Omental fat pad (tissue), 4 donors: ENCODE results near the gene KCNS1. TPM values are rescaled to one million over a fixed set of nuclear protein-coding genes. Genes with fewer than 3 reads are reported as not detected.

Experiments used
- ATAC-seq: fragments of 150-250 bp; one replicate; pipeline ENCODE4 v1.9.1; 2016; ENCODE audit warnings: mild to moderate bottlenecking, moderate library complexity; ENCODE audit not compliant: low FRiP score
- DNase-seq: peaks from one replicate; pipeline ENCODE4 v3.0.0-alpha.2; 2019; ENCODE audit warnings: low spot score
- total RNA-seq, 4 donors: library from RNA; depleted of rRNA; stranded (reverse); fragments of >200 nt; gene quantifications; one replicate each; pipeline ENCODE4 v1.1.0, GENCODE V29; 2016
- TF ChIP-seq, protein P1 (sequence below), 3 donors: fragments of 450-650 bp; IDR thresholded peaks; one replicate each; pipeline ENCODE4 v1.5.1; 2016 to 2017; ENCODE audit warnings: antibody characterized with exemption in 3 of 3, mild to moderate bottlenecking in 3 of 3, moderate library complexity in 2 of 3

KCNS1 gene
- total RNA-seq, 4 donors from 2014 or later: 0.47 to 0.60 (median 0.56) TPM; not detected in 1

DNA sequence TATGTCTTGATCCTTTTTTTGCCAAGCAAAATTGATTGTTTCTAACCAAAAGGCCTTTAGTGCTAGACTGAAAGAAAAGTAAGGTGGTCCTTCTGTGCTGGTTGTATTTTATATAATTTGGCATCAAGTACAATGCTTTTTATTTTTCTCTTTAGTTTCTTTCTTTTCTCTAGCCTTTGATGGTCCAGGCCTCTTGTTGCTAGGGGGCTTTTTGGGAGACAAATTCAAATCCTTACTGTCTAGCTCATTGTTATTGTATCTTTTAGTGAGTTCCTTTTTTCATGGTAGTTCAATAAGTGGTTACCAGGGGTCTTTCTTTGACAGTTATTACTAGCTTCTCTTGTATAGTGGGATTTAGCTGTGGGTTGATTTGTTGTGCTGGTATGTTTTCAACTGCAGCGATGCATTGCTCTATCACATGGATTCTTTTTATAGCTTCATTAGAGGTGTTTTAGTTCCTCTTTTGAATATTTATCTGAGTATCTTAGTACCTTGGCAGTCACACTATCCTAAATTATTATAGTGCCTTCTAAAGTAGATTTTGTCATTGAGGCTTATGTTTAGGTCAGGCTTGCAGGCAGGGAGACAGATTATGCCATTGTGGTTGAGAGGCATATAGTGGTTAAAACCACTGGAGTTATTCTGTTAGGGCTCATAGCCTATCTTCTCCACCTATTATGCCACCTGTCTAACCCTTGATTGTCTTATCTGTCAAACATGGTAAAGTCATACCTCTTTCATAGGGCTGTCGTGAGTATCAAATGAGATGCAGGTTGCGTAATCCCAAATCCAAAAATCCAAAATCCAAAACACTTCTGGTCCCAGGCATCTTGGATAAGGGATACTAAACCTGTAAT is 49.5 kb downstream of the KCNS1 start:
- TF ChIP-seq, protein P1, sequence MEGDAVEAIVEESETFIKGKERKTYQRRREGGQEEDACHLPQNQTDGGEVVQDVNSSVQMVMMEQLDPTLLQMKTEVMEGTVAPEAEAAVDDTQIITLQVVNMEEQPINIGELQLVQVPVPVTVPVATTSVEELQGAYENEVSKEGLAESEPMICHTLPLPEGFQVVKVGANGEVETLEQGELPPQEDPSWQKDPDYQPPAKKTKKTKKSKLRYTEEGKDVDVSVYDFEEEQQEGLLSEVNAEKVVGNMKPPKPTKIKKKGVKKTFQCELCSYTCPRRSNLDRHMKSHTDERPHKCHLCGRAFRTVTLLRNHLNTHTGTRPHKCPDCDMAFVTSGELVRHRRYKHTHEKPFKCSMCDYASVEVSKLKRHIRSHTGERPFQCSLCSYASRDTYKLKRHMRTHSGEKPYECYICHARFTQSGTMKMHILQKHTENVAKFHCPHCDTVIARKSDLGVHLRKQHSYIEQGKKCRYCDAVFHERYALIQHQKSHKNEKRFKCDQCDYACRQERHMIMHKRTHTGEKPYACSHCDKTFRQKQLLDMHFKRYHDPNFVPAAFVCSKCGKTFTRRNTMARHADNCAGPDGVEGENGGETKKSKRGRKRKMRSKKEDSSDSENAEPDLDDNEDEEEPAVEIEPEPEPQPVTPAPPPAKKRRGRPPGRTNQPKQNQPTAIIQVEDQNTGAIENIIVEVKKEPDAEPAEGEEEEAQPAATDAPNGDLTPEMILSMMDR (IDR thresholded peaks at IDR 0.05): no peak
- no peak for DNase-seq
- no peak for ATAC-seq

DNA sequence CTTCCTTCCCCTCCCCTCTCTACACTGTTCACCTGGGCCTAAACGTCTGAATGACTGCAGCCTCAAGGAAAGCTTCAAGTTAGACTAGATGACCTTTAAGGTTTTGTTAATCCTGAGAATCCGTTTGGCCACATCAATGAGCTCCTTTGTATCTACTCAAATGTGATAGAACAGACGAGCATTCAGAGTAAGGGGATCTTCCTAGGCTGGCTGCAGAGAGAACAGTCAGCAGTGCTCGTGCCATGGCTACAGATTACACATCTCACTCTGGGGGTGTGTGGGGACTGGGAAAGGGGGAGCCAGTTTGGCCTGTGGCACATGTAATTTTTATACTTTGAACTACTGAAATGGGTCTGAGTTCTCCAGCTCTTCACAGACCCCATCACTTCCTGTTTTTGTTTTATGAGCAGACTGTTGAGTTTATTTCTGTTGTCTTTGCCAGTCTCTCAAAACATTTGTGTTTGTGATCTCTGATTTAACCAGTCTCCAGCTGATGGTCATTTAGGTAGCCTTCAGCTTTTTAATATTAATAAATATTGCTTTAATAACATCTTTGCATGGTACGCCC is 50.9 kb downstream of the KCNS1 start:
- TF ChIP-seq, protein P1 (IDR thresholded peaks at IDR 0.05): no peak
- DNase-seq (no peak), ATAC-seq (no peak)

DNA sequence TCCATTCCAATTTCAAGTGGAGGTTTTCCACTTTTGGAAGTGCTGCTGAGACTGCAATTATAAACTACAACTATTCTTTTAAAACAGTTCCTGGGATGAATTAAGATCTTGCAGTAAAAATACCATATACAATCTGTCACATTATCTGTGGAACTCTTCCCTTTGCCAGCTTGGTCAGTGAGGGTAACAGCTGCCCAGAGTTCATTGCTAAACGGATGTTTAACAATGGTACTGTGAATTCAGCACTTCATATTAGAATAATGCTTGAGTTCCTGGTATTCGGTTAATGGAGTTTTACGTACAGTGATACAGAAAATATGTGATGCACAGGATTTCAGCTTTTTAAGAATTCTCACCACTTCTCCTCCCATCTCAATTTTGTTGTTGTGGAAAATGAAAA is 51.5 kb downstream of the KCNS1 start:
- TF ChIP-seq, protein P1 (IDR thresholded peaks at IDR 0.05): no peak
- no peak for ATAC-seq
- DNase-seq: no peak

GRCh38 chr20:45047581-45048119 is 53.3 kb downstream of the KCNS1 start:
- ATAC-seq (no peak), DNase-seq (no peak)
- TF ChIP-seq, protein P1 (IDR thresholded peaks at IDR 0.05): no peak

- TF ChIP-seq, protein P1 (IDR thresholded peaks at IDR 0.05): no peak
- ATAC-seq: no peak
- no peak for DNase-seq
Observed at GRCh38 chr20:45044601-45045000, 56.3 kb downstream of the KCNS1 start.

- DNase-seq (no peak), ATAC-seq (peak; percentile 78)
- TF ChIP-seq, protein P1 (IDR thresholded peaks at IDR 0.05): no peak
Observed at GRCh38 chr20:45044084-45044573, 56.8 kb downstream of the KCNS1 start.
